K562 (cell line): ENCODE data around the gene CHL1. TPM values are rescaled to one million over a fixed set of nuclear protein-coding genes. Genes with fewer than 3 reads are reported as not detected.

Experiments
- ATAC-seq: fragments of 200-7000 bp; cut with Tn5 transposase; 3 replicates; pipeline ENCODE4 v1.9.1; 2020; ENCODE audit warnings: moderate library complexity
- BruUV-seq: library from RNA; stranded (reverse); fragments of 400-500 nt; replicated peaks from 2 replicates; lab custom pipeline; 2021; lab: Mats Ljungman, UMichigan
- CTCF ChIA-PET: fragments of 300-600 bp; formaldehyde crosslinking; extraction: SDS; loops from one replicate; lab custom pipeline; 2021; ENCODE audit warnings: low intra/inter-chr PET ratio; lab: Yijun Ruan, JAX
- POLR2A ChIA-PET: fragments of 300-600, 350-650 bp; sonication (Branson Sonifier 250); formaldehyde crosslinking; extraction: SDS; loops from one replicate; lab custom pipeline; 2021; ENCODE audit warnings: antibody characterized with exemption, inconsistent platforms; lab: Yijun Ruan, JAX
- DNase-seq, 4 experiments: peaks; one replicate each; pipeline versions ENCODE4 v3.0.0 to v3.0.0-alpha.2; 2011 to 2018; ENCODE audit warnings: low spot score in 3 of 4, mixed read lengths in 3 of 4; ENCODE audit errors: extremely low read depth in 1 of 4
- FAIRE-seq: peaks from 2 replicates; lab custom pipeline; 2011; peaks lifted over from hg19 to GRCh38; lab: Jason Lieb, UNC
- H2AFZ ChIP-seq: 2 replicates; pipeline ENCODE4 v1.6.0; 2011; ENCODE audit warnings: low read depth, low read length, control low read depth, inconsistent platforms
- H3K27ac ChIP-seq: fragments of 200-600 bp; 3 replicates; pipeline ENCODE4 v1.8.0; 2011; ENCODE audit warnings: low read depth, mild to moderate bottlenecking, control low read depth, inconsistent platforms, low read length, moderate library complexity, mixed read lengths; ENCODE audit errors: extremely low read depth
- H3K27me3 ChIP-seq, 2 experiments: fragments of 300-600 bp in 1 of 2; 2 replicates in 1 of 2; 3 replicates in 1 of 2; pipeline versions ENCODE4 v1.6.0 to v1.8.0; 2011; ENCODE audit warnings: inconsistent platforms in 2 of 2, low read length in 2 of 2, mild to moderate bottlenecking in 1 of 2, mixed read lengths in 1 of 2, moderate library complexity in 1 of 2; ENCODE audit not compliant: control insufficient read depth in 2 of 2, insufficient read depth in 2 of 2
- H3K36me3 ChIP-seq: fragments of 300-600 bp; 3 replicates; pipeline ENCODE4 v1.8.0; 2011; ENCODE audit warnings: mild to moderate bottlenecking, low read length, inconsistent platforms; ENCODE audit not compliant: control insufficient read depth, insufficient read depth
- H3K4me1 ChIP-seq, 2 experiments: fragments of 200-600 bp in 1 of 2; replicated peaks in 1 of 2; 2 replicates in 1 of 2; 3 replicates in 1 of 2; pipeline versions ENCODE4 v1.5.1 to v1.8.0; 2011; ENCODE audit warnings: inconsistent platforms in 2 of 2, low read length in 2 of 2, mild to moderate bottlenecking in 1 of 2, mixed read lengths in 1 of 2, moderate library complexity in 1 of 2; ENCODE audit not compliant: control insufficient read depth in 2 of 2, insufficient read depth in 2 of 2
- H3K4me2 ChIP-seq: 2 replicates; pipeline ENCODE4 v1.6.1; 2011; ENCODE audit warnings: low read length, control low read depth, inconsistent platforms, mixed read lengths; ENCODE audit not compliant: insufficient read depth
- H3K4me3 ChIP-seq: fragments of 200-600 bp; sonication (generic), shearing (Covaris generic); 2 replicates; pipeline ENCODE4 v1.5.1; 2016; ENCODE audit warnings: control low read depth, inconsistent platforms
- H3K79me2 ChIP-seq: fragments of 200-600 bp; 3 replicates; pipeline ENCODE4 v1.8.0; 2011; ENCODE audit warnings: low read length, inconsistent platforms; ENCODE audit not compliant: control insufficient read depth, insufficient read depth
- H3K9ac ChIP-seq, 2 experiments: 2 replicates each; pipeline versions ENCODE4 v1.6.0 to v1.6.1; 2011; ENCODE audit warnings: low read depth in 2 of 2, low read length in 2 of 2, control low read depth in 1 of 2, inconsistent platforms in 1 of 2, mild to moderate bottlenecking in 1 of 2, mixed read lengths in 1 of 2; ENCODE audit not compliant: insufficient read depth in 1 of 2
- H3K9me1 ChIP-seq: one replicate; pipeline ENCODE4 v1.6.0; 2011; ENCODE audit warnings: inconsistent platforms, mild to moderate bottlenecking, low read length, moderate library complexity; ENCODE audit not compliant: control insufficient read depth, insufficient read depth
- H3K9me3 ChIP-seq: replicated peaks from 2 replicates; pipeline ENCODE4 v1.5.1; 2011; ENCODE audit warnings: low read depth, low read length, inconsistent platforms; ENCODE audit not compliant: control insufficient read depth, insufficient read depth
- H4K20me1 ChIP-seq: replicated peaks from 2 replicates; pipeline ENCODE4 v1.6.1; 2011; ENCODE audit warnings: low read length, inconsistent platforms, mixed read lengths; ENCODE audit not compliant: control insufficient read depth, insufficient read depth
- C11orf30 ChIP-seq: fragments of 450-650 bp; IDR thresholded peaks from 2 replicates; pipeline ENCODE4 v1.6.1; 2016; ENCODE audit warnings: low read depth, mild to moderate bottlenecking
- GATAD2A ChIP-seq: fragments of 450-650 bp; IDR thresholded peaks from 2 replicates; pipeline ENCODE4 v1.6.1; 2017
- HDAC1 ChIP-seq, 2 experiments: fragments of 450-650 bp; IDR thresholded peaks; 2 replicates each; pipeline ENCODE4 v1.6.1; 2016 to 2017; ENCODE audit warnings: inconsistent platforms in 1 of 2, mild to moderate bottlenecking in 1 of 2, moderate library complexity in 1 of 2
- MAFF ChIP-seq: IDR thresholded peaks from 2 replicates; pipeline ENCODE4 v1.6.1; 2012; ENCODE audit warnings: low read length, improper control_type of control experiment
- MAFG ChIP-seq: fragments of 450-650 bp; conservative IDR thresholded peaks from 2 replicates; pipeline ENCODE4 v1.6.1; 2016; ENCODE audit warnings: missing genetic modification characterization, missing compliant biosample characterization
- NFRKB ChIP-seq: fragments of 450-650 bp; IDR thresholded peaks from 2 replicates; pipeline ENCODE4 v1.6.1; 2016; ENCODE audit warnings: low read depth
- PTRF ChIP-seq: fragments of 450-650 bp; IDR thresholded peaks from 2 replicates; pipeline ENCODE4 v1.6.1; 2016; ENCODE audit warnings: mild to moderate bottlenecking, missing genetic modification characterization, missing compliant biosample characterization
- ZBED1 ChIP-seq: IDR thresholded peaks from 2 replicates; pipeline ENCODE4 v1.6.1; 2014
- ZNF311 ChIP-seq: fragments of 250-450 bp; sonication (Bioruptor Pico); IDR thresholded peaks from 2 replicates; pipeline ENCODE4 v1.4.0; 2020; ENCODE audit warnings: mild to moderate bottlenecking, moderate library complexity
- ZNF347 ChIP-seq: fragments of 450-650 bp; formaldehyde crosslinking; IDR thresholded peaks from 2 replicates; pipeline ENCODE4 v1.4.0; 2020; ENCODE audit warnings: low read depth, mild to moderate bottlenecking, moderate library complexity
- ZNF707 ChIP-seq: fragments of 250-450 bp; sonication (Bioruptor Pico); conservative IDR thresholded peaks from 2 replicates; pipeline ENCODE4 v1.8.0; 2022; ENCODE audit warnings: inconsistent platforms, mild to moderate bottlenecking, moderate library complexity
- WGBS: fragments of 100-300 bp; shearing (Covaris generic); methylation state at CpG from one replicate; pipeline ENCODE4 v1.1.6; 2016; ENCODE audit warnings: low coverage, mixed read lengths; ENCODE audit not compliant: insufficient coverage; ENCODE audit errors: missing lambda C conversion rate; 5-methylcytosine and 5-hydroxymethylcytosine counted together
- in situ Hi-C: fragments of 300-500 bp; cut with MboI; formaldehyde crosslinking; loops from 4 replicates; pipeline ENCODE4 v1.15.0; 2018; ENCODE audit warnings: inconsistent platforms, mixed read lengths
- intact Hi-C: fragments of 100-400 bp; cut with micrococcal nuclease; formaldehyde crosslinking; loops from 2 replicates; pipeline ENCODE4 v1.14.2; 2022
- polyA plus RNA-seq, 8 experiments: library from polyadenylated mRNA; depleted of rRNA in 4 of 8; stranded (reverse) in 5 of 8; unstranded in 3 of 8; fragments of >200 nt; fragmentation: Nextera tagmentation in 2 of 8; fragmentation: Illumina TruSeq in 1 of 8; extraction: Ambion mirVana in 2 of 8; extraction: Trizol in 1 of 8; gene quantifications; 2 replicates each; pipeline versions ENCODE4 v1.2.1 to v1.2.3, GENCODE V29; 2011 to 2014; ENCODE audit warnings: inconsistent platforms in 1 of 8, missing spikeins in 1 of 8
- total RNA-seq, 7 experiments: library from RNA; depleted of rRNA in 6 of 7; stranded (reverse); fragments of >200 nt in 6 of 7; fragmentation: Illumina TruSeq in 2 of 7; extraction: Trizol in 2 of 7; gene quantifications; 2 replicates each; pipeline versions ENCODE4 v1.2.1 to v1.2.3, GENCODE V29; 2011 to 2021; ENCODE audit warnings: low replicate concordance in 1 of 7
- TF ChIP-seq, protein P1 (sequence below): fragments of 450-650 bp; conservative IDR thresholded peaks from 2 replicates; pipeline ENCODE4 v1.6.1; 2016; ENCODE audit warnings: missing genetic modification characterization, low read depth, mild to moderate bottlenecking, control low read depth, missing compliant biosample characterization
- TF ChIP-seq, protein P2 (sequence below), 2 experiments: fragments of 450-650 bp; IDR thresholded peaks; 2 replicates each; pipeline ENCODE4 v1.6.1; 2016
- TF ChIP-seq, protein P3 (sequence below): sonication (generic); formaldehyde crosslinking; IDR thresholded peaks from 2 replicates; pipeline ENCODE4 v1.8.0; 2022; ENCODE audit warnings: mild to moderate bottlenecking, low read depth, missing genetic modification reagents

The CHL1 gene
- total and polyA plus RNA-seq, 9 of the 15 experiments (the other 6 are each of a cell fraction or from before 2014, with no cell fraction given), result 0.02 TPM; not detected in 8

DNA sequence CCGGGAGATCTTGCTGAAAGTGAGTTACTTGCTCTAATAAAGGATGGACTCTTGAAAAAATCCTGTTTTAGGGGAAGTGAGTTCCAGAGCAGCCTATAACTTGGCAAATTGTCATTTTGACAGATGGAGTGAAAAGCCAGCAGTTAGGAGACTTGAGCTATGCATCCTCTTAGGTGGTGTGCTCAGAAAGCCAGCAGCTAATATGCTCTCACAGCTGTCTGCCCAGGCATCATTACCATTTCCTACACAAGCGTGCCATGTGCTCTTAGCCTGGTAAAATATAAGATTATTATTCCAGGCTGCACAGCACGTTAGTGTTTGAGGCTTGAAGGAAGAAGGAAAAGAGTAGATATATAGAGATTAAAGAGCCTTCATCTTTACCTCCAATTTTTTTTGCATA lies 151.0 kb downstream of the CHL1 start:
- TF ChIP-seq HDAC1 (IDR thresholded peaks at IDR 0.05), result no peak
- TF ChIP-seq, all 486 proteins: peak for 0
- POLR2A ChIA-PET, result no interaction called here
- DNase-seq, result no peak
- in situ Hi-C loops, result no loop called here
- no peaks in the 10 kb centered on the region for H3K4me1 ChIP-seq
- no peak overlapping the region for H3K9ac ChIP-seq
- no TSS peak for BruUV-seq
- no peaks in the 10 kb centered on the region for H3K27me3 ChIP-seq
- CTCF ChIA-PET, result no interaction called here
- 0% methylated on average over 3 of the region's 3 CpGs for WGBS
- no peak overlapping the region for H3K27ac ChIP-seq
- H3K79me2 ChIP-seq, result no peaks in the 10 kb centered on the region
- H3K4me2 ChIP-seq, result no peak overlapping the region
- H3K9me3 ChIP-seq, result no peaks in the 10 kb centered on the region
- no peak for FAIRE-seq
- intact Hi-C loops, result no loop called here
- H4K20me1 ChIP-seq, result no peaks in the 10 kb centered on the region
- H3K4me3 ChIP-seq, result no peak overlapping the region
- ATAC-seq, result no peak
- H3K9me1 ChIP-seq, result no peaks in the 10 kb centered on the region
- no peaks in the 10 kb centered on the region for H3K36me3 ChIP-seq
- no peak overlapping the region for H2AFZ ChIP-seq

DNA sequence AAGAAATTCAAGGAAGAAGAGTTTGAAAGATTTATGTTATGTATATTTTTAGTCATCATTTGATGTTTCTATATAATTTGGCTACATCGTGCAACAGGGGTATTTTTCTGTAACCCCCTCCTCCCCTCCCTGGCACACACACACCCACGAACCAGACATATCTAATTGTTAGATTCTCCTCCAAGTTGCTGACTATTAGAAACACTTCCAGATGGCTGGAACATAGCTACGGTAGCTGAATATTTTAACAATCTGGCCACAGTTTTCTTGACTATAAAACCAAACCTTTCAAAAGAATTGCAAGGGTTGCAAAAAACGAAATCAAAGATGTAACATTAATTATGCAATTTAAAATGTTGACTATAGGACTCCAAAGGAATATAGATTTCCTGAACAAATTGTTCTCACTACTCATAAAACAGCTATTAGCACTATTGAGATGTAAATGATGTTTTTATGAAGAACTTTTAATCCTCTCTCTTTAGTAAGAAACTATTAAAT lies 154.4 kb downstream of the CHL1 start:
- no peak for DNase-seq
- Histone ChIP-seq H3K4me1 (no peaks in the 10 kb centered on the region), H3K9me3 (no peaks in the 10 kb centered on the region), H3K9ac (no peak overlapping the region), H3K36me3 (no peaks in the 10 kb centered on the region), H3K9me1 (no peaks in the 10 kb centered on the region), H3K27me3 (no peaks in the 10 kb centered on the region), H3K79me2 (no peaks in the 10 kb centered on the region), H3K4me3 (no peak overlapping the region), H3K27ac (no peak overlapping the region), H2AFZ (no peak overlapping the region), H3K4me2 (no peak overlapping the region), H4K20me1 (no peaks in the 10 kb centered on the region)
- no peak for ATAC-seq
- FAIRE-seq, result no peak
- intact Hi-C loops, result no loop called here
- no TSS peak for BruUV-seq
- WGBS, result 0% methylated on average over 4 of the region's 4 CpGs
- CTCF ChIA-PET, result no interaction called here
- in situ Hi-C loops, result no loop called here
- POLR2A ChIA-PET, result no interaction called here
- TF ChIP-seq ZNF347 (CRISPR knock-in tag) (no peak), ZBED1 (no peak), ZNF707 (CRISPR knock-in tag) (no peak), MAFF (0 out of 2 replicates have a peak, but pooled peaks have one; percentile 12), C11orf30 (0 out of 2 replicates have a peak, but pooled peaks have one; percentile 10), GATAD2A (no peak), MAFG (peak; percentile 26; the same call in 1 of the 2 replicates), NFRKB (no peak), PTRF (tag) (no peak), ZNF311 (CRISPR knock-in tag) (no peak)
- TF ChIP-seq, protein P1, sequence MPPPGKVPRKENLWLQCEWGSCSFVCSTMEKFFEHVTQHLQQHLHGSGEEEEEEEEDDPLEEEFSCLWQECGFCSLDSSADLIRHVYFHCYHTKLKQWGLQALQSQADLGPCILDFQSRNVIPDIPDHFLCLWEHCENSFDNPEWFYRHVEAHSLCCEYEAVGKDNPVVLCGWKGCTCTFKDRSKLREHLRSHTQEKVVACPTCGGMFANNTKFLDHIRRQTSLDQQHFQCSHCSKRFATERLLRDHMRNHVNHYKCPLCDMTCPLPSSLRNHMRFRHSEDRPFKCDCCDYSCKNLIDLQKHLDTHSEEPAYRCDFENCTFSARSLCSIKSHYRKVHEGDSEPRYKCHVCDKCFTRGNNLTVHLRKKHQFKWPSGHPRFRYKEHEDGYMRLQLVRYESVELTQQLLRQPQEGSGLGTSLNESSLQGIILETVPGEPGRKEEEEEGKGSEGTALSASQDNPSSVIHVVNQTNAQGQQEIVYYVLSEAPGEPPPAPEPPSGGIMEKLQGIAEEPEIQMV, result no peak
- TF ChIP-seq, protein P2, sequence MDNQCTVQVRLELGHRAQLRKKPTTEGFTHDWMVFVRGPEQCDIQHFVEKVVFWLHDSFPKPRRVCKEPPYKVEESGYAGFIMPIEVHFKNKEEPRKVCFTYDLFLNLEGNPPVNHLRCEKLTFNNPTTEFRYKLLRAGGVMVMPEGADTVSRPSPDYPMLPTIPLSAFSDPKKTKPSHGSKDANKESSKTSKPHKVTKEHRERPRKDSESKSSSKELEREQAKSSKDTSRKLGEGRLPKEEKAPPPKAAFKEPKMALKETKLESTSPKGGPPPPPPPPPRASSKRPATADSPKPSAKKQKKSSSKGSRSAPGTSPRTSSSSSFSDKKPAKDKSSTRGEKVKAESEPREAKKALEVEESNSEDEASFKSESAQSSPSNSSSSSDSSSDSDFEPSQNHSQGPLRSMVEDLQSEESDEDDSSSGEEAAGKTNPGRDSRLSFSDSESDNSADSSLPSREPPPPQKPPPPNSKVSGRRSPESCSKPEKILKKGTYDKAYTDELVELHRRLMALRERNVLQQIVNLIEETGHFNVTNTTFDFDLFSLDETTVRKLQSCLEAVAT (IDR thresholded peaks at IDR 0.05), result no peak
- TF ChIP-seq, protein P3, sequence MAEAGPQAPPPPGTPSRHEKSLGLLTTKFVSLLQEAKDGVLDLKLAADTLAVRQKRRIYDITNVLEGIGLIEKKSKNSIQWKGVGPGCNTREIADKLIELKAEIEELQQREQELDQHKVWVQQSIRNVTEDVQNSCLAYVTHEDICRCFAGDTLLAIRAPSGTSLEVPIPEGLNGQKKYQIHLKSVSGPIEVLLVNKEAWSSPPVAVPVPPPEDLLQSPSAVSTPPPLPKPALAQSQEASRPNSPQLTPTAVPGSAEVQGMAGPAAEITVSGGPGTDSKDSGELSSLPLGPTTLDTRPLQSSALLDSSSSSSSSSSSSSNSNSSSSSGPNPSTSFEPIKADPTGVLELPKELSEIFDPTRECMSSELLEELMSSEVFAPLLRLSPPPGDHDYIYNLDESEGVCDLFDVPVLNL, result no peak
